B cell (primary cell): ENCODE measurements around the gene KRT33A. TPM values are rescaled to one million over a fixed set of nuclear protein-coding genes. Genes with fewer than 3 reads are reported as not detected.
"Not testable (repeated sequence)": the region's sequence is repeated elsewhere in the genome, so short reads cannot be mapped to it uniquely, and the experiment has no call there.

Source experiments
- ATAC-seq: fragments of 200-7000 bp; cut with Tn5 transposase; one replicate; pipeline ENCODE4 v1.10.0; 2021; ENCODE audit warnings: low read depth, mild to moderate bottlenecking, moderate number of reproducible peaks, moderate library complexity
- CTCF ChIA-PET: fragments of 350-600 bp; sonication (Branson Sonifier 250); formaldehyde crosslinking; loops from one replicate; lab custom pipeline; 2021; ENCODE audit warnings: antibody characterized with exemption, inconsistent platforms; lab: Charles Lee
- POLR2A ChIA-PET: fragments of 350-600 bp; sonication (Branson Sonifier 250); formaldehyde crosslinking; loops from one replicate; lab custom pipeline; 2021; ENCODE audit warnings: antibody characterized with exemption; lab: Charles Lee
- DNase-seq: peaks from one replicate; pipeline ENCODE4 v3.0.0; 2013
- H2AFZ ChIP-seq: 2 replicates; pipeline ENCODE4 v1.6.1; 2012; ENCODE audit warnings: mild to moderate bottlenecking, low read depth, low read length; ENCODE audit not compliant: insufficient read depth, poor library complexity, severe bottlenecking
- H3K27ac ChIP-seq, 2 donors: 1 replicate in 1 of 2; 2 replicates in 1 of 2; pipeline ENCODE4 v1.5.1; 2012 to 2013; ENCODE audit warnings: low read length in 2 of 2, mild to moderate bottlenecking in 2 of 2, moderate library complexity in 1 of 2
- H3K27me3 ChIP-seq, 4 experiments: fragments of 200-600 bp in 1 of 4; sonication (generic) in 1 of 4; replicated peaks in 1 of 4; 1 replicate in 2 of 4; 2 replicates in 2 of 4; pipeline versions ENCODE4 v1.6.1 to v1.7.0; 2013 to 2016; ENCODE audit warnings: low read length in 3 of 4, mild to moderate bottlenecking in 2 of 4, mixed read lengths in 1 of 4, moderate library complexity in 1 of 4; ENCODE audit not compliant: insufficient read depth in 4 of 4, control insufficient read depth in 3 of 4; ENCODE audit errors: control extremely low read depth in 1 of 4
- H3K36me3 ChIP-seq, 2 experiments: replicated peaks in 1 of 2; 1 replicate in 1 of 2; 2 replicates in 1 of 2; pipeline versions ENCODE4 v1.6.1 to v1.7.1; 2013; ENCODE audit warnings: low read length in 1 of 2; ENCODE audit not compliant: insufficient read depth in 2 of 2, control insufficient read depth in 1 of 2; ENCODE audit errors: control extremely low read depth in 1 of 2, extremely low read depth in 1 of 2
- H3K4me1 ChIP-seq, 2 donors: fragments of 200-600 bp in 1 of 2; sonication (generic) in 1 of 2; 1 replicate in 1 of 2; 2 replicates in 1 of 2; pipeline versions ENCODE4 v1.5.1 to v1.6.1; 2013 to 2017; ENCODE audit warnings: low read length in 2 of 2; ENCODE audit not compliant: control insufficient read depth in 2 of 2, insufficient read depth in 2 of 2
- H3K4me2 ChIP-seq: replicated peaks from 2 replicates; pipeline ENCODE3; 2012; ENCODE audit warnings: mild to moderate bottlenecking, low read depth, low read length; ENCODE audit not compliant: poor library complexity, severe bottlenecking
- H3K4me3 ChIP-seq, 5 experiments: fragments of 200-600 bp in 1 of 5; sonication (generic) in 1 of 5; 1 replicate in 3 of 5; 2 replicates in 2 of 5; pipeline versions ENCODE4 v1.5.1 to v1.7.0; 2011 to 2016; ENCODE audit warnings: low read length in 4 of 5, mild to moderate bottlenecking in 4 of 5, low read depth in 2 of 5, control low read depth in 1 of 5, moderate library complexity in 1 of 5; ENCODE audit not compliant: insufficient read depth in 1 of 5; ENCODE audit errors: control extremely low read depth in 1 of 5, extremely low read depth in 1 of 5
- H3K79me2 ChIP-seq: fragments of 200-600 bp; sonication (generic); one replicate; pipeline ENCODE4 v1.6.0; 2016; ENCODE audit warnings: low read length; ENCODE audit not compliant: control insufficient read depth, insufficient read depth
- H3K9ac ChIP-seq: fragments of 200-600 bp; sonication (generic); 2 replicates; pipeline ENCODE4 v1.6.1; 2017; ENCODE audit warnings: mild to moderate bottlenecking, low read length, moderate library complexity
- H3K9me3 ChIP-seq, 3 donors: one replicate each; pipeline versions ENCODE4 v1.6.1 to v1.7.1; 2013; ENCODE audit warnings: low read length in 2 of 3; ENCODE audit not compliant: control insufficient read depth in 2 of 3, insufficient read depth in 1 of 3; ENCODE audit errors: control extremely low read depth in 1 of 3
- H4K20me1 ChIP-seq: 2 replicates; pipeline ENCODE4 v1.6.0; 2012; ENCODE audit warnings: mild to moderate bottlenecking, low read length; ENCODE audit not compliant: insufficient read depth, control insufficient read depth, poor library complexity, severe bottlenecking
- H3K27ac Mint-ChIP-seq: one replicate; pipeline ENCODE4 v1.8.0; 2021; ENCODE audit warnings: mixed read lengths
- H3K27me3 Mint-ChIP-seq: one replicate; pipeline ENCODE4 v1.8.0; 2021; ENCODE audit warnings: mixed read lengths
- H3K4me1 Mint-ChIP-seq: one replicate; pipeline ENCODE4 v1.8.0; 2021; ENCODE audit warnings: mixed read lengths
- H3K4me3 Mint-ChIP-seq: one replicate; pipeline ENCODE4 v1.8.0; 2021; ENCODE audit warnings: mixed read lengths
- H3K9me3 Mint-ChIP-seq: one replicate; pipeline ENCODE4 v1.8.0; 2022; ENCODE audit warnings: mixed read lengths; ENCODE audit not compliant: insufficient read depth
- EZH2 ChIP-seq: IDR thresholded peaks from 2 replicates; pipeline ENCODE4 v1.6.1; 2012; ENCODE audit warnings: borderline replicate concordance, low read depth, mild to moderate bottlenecking, moderate library complexity, low read length; ENCODE audit not compliant: insufficient read depth, poor library complexity, severe bottlenecking
- WGBS: methylation state at CpG from one replicate; pipeline ENCODE4 v1.1.5; 2013; ENCODE audit warnings: missing lambda C conversion rate; ENCODE audit not compliant: insufficient coverage; 5-methylcytosine and 5-hydroxymethylcytosine counted together
- intact Hi-C: fragments of 100-400 bp; cut with micrococcal nuclease; formaldehyde crosslinking; loops from one replicate; pipeline ENCODE4 v1.10.0; 2022
- polyA plus RNA-seq: library from polyadenylated mRNA; depleted of rRNA; stranded (reverse); fragments of >200 nt; gene quantifications from 2 replicates; pipeline ENCODE4 v1.2.3, GENCODE V29; 2012
- total RNA-seq, 2 donors: library from RNA; stranded (reverse); fragments of 120-200 nt in 1 of 2; gene quantifications; 1 replicate in 1 of 2; 2 replicates in 1 of 2; pipeline versions ENCODE4 v1.2.3 to v1.2.4, GENCODE V29; 2013 to 2022
- TF ChIP-seq, protein P1 (sequence below): fragments of 200-600 bp; IDR thresholded peaks from one replicate; pipeline ENCODE4 v1.8.0; 2022; ENCODE audit warnings: antibody characterized with exemption, mild to moderate bottlenecking

KRT33A gene
- total and polyA plus RNA-seq, 2 donors (not counting 1 experiment from before 2014, with no cell fraction given) = not detected

DNA sequence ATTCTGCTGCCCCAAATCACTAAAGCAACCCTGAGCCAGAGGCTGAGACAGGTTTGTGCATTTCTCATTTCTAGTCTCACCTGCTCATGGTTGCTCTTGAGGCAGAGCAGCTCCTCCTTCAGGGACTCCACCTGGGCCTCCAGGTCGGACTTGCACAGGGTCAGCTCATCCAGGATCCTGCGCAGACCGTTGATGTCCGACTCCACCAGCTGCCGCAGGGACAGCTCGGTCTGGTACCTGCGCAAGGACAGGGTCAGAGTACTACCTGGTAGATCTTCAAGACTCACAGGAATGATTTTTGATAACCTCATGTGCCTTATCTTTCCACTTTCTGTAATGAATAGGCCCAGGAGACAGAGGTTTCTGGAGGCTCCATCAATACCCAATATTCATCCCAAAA lies 45.7 kb upstream of the KRT33A start:
- no peaks in the 10 kb centered on the region for H3K79me2 ChIP-seq
- ChIA-PET POLR2A (no interaction called here), CTCF (no interaction called here)
- Mint-ChIP-seq H3K27ac (no peak overlapping the region), H3K4me1 (no peaks in the 10 kb centered on the region), H3K27me3 (peaks cover 53% of the 10 kb centered on the region), H3K9me3 (no peaks in the 10 kb centered on the region), H3K4me3 (no peak overlapping the region)
- H3K36me3 ChIP-seq = no peaks in the 10 kb centered on the region
- H4K20me1 ChIP-seq = no peaks in the 10 kb centered on the region
- H3K4me1 ChIP-seq = no peaks in the 10 kb centered on the region
- intact Hi-C loops = no loop called here
- H2AFZ ChIP-seq = no peak overlapping the region
- H3K27ac ChIP-seq = no peak overlapping the region
- H3K4me3 ChIP-seq = no peak overlapping the region
- no peak overlapping the region for H3K9ac ChIP-seq
- TF ChIP-seq, protein P1, sequence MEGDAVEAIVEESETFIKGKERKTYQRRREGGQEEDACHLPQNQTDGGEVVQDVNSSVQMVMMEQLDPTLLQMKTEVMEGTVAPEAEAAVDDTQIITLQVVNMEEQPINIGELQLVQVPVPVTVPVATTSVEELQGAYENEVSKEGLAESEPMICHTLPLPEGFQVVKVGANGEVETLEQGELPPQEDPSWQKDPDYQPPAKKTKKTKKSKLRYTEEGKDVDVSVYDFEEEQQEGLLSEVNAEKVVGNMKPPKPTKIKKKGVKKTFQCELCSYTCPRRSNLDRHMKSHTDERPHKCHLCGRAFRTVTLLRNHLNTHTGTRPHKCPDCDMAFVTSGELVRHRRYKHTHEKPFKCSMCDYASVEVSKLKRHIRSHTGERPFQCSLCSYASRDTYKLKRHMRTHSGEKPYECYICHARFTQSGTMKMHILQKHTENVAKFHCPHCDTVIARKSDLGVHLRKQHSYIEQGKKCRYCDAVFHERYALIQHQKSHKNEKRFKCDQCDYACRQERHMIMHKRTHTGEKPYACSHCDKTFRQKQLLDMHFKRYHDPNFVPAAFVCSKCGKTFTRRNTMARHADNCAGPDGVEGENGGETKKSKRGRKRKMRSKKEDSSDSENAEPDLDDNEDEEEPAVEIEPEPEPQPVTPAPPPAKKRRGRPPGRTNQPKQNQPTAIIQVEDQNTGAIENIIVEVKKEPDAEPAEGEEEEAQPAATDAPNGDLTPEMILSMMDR = no peak
- no peak for TF ChIP-seq EZH2
- ATAC-seq = no peak
- peaks cover 0 to 4% (median 1%) of the 10 kb centered on the region in 4 experiments for H3K27me3 ChIP-seq
- WGBS = 94% methylated on average over 7 of the region's 7 CpGs
- no peak overlapping the region for H3K4me2 ChIP-seq
- DNase-seq = no peak
- H3K9me3 ChIP-seq = no peaks in the 10 kb centered on the region

DNA sequence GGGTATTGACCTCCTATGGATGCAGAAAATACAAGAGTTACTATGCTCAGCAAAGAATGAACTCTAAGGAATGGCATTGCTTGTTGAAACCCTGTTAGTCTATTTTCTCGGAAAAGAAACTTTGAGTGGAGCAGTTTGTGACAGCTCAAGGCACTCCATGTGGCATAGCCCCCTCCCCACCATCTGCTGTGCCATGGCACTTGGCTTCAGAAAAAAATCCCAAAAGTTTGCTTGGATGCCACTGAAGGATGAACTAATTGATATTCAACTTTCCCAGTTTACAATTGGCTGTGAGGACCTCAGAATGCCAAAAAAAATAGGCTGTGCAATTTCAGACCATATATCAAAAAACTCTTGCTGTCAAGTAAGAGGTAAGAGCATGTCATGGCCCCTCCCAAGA lies 45.0 kb upstream of the KRT33A start:
- intact Hi-C loops = no loop called here

DNA sequence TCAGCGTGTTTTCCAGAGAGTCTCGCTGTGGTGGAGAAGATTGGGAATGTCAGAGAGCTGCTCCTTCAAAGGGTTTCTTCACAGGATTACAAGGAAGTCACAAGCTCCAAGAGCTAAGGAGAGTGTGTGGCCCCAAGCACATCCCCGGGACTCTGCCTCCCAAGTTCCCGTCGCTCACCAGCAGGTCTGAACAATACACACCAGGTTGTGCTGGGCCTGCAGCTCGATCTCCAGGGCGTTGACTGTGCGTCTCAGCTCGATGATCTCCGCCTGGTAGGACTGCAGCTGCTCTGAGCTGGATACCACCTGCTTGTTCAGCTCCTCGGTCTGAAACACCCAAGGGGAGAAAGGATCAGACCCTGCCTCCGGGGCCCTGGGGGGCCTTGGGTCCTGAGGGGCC lies 44.4 kb upstream of the KRT33A start:
- H3K27ac ChIP-seq, H3K4me1 ChIP-seq, H3K4me2 ChIP-seq, H3K4me3 ChIP-seq, H3K27ac Mint-ChIP-seq, CTCF ChIA-PET, H3K4me1 Mint-ChIP-seq, H4K20me1 ChIP-seq, H2AFZ ChIP-seq, H3K9me3 ChIP-seq, POLR2A ChIA-PET, ATAC-seq, DNase-seq, H3K27me3 ChIP-seq, H3K36me3 ChIP-seq, intact Hi-C loops, H3K4me3 Mint-ChIP-seq, H3K9me3 Mint-ChIP-seq, H3K9ac ChIP-seq, H3K79me2 ChIP-seq: not testable (repeated sequence)
- 85% methylated on average over 7 of the region's 12 CpGs for WGBS
- peaks cover 55% of the 10 kb centered on the region for H3K27me3 Mint-ChIP-seq

More for the DNA sequence above, 45.0 kb upstream of the KRT33A start:
- ChIA-PET POLR2A (no interaction called here), CTCF (no interaction called here)
- no peak overlapping the region for H3K4me2 ChIP-seq
- ATAC-seq (no peak), DNase-seq (no peak)
- Mint-ChIP-seq H3K4me1 (no peaks in the 10 kb centered on the region), H3K27ac (no peak overlapping the region), H3K9me3 (no peaks in the 10 kb centered on the region), H3K27me3 (peaks cover 56% of the 10 kb centered on the region), H3K4me3 (no peak overlapping the region)
- WGBS = 100% methylated on average over 1 of the region's 1 CpG
- no peaks in the 10 kb centered on the region for H3K79me2 ChIP-seq
- peaks cover 0 to 5% (median 0%) of the 10 kb centered on the region in 4 experiments for H3K27me3 ChIP-seq
- no peak overlapping the region for H3K27ac ChIP-seq
- no peak overlapping the region for H3K9ac ChIP-seq
- no peaks in the 10 kb centered on the region for H3K4me1 ChIP-seq
- TF ChIP-seq, protein P1 = no peak
- no peak for TF ChIP-seq EZH2
- H3K4me3 ChIP-seq = no peak overlapping the region
- H3K36me3 ChIP-seq = no peaks in the 10 kb centered on the region
- no peaks in the 10 kb centered on the region for H4K20me1 ChIP-seq
- H2AFZ ChIP-seq = no peak overlapping the region
- no peaks in the 10 kb centered on the region for H3K9me3 ChIP-seq
